ENCODE measurements around the gene PITX1. TPM values are rescaled to one million over a fixed set of nuclear protein-coding genes. Genes with fewer than 3 reads are reported as not detected.

PITX1 gene
- total RNA-seq, 1 donor from 2014 or later = not detected

- peaks cover 89% of the 10 kb centered on the region for H3K27me3 ChIP-seq (ENCODE audit: control insufficient read depth, insufficient read depth, low read length)
- no peak for TF ChIP-seq CTCF (IDR thresholded peaks at IDR 0.05; ENCODE audit: insufficient read depth, low read length, poor library complexity, severe bottlenecking)
- DNase-seq (ENCODE audit: low read depth) = no peak
- no peaks in the 10 kb centered on the region for H3K36me3 ChIP-seq (ENCODE audit: control insufficient read depth, insufficient read depth, low read length)
- H3K4me3 ChIP-seq (ENCODE audit: low read depth, low read length) = no peak overlapping the region
These were observed 1.6 kb upstream of the PITX1 start for GRCh38 chr5:135035678-135036030.

- no peak for DNase-seq (ENCODE audit: low read depth)
- peaks cover 89% of the 10 kb centered on the region for H3K27me3 ChIP-seq (ENCODE audit: control insufficient read depth, insufficient read depth, low read length)
- no peak overlapping the region for H3K4me3 ChIP-seq (ENCODE audit: low read depth, low read length)
- H3K36me3 ChIP-seq (ENCODE audit: control insufficient read depth, insufficient read depth, low read length) = no peaks in the 10 kb centered on the region
- no peak for TF ChIP-seq CTCF (IDR thresholded peaks at IDR 0.05; ENCODE audit: insufficient read depth, low read length, poor library complexity, severe bottlenecking)
These were observed 1.1 kb upstream of the PITX1 start for GRCh38 chr5:135034963-135035677.

- Histone ChIP-seq H3K27me3 (ENCODE audit: control insufficient read depth, insufficient read depth, low read length) (peaks cover 87% of the 10 kb centered on the region), H3K36me3 (ENCODE audit: control insufficient read depth, insufficient read depth, low read length) (no peaks in the 10 kb centered on the region), H3K4me3 (ENCODE audit: low read depth, low read length) (no peak overlapping the region)
- no peak for TF ChIP-seq CTCF (IDR thresholded peaks at IDR 0.05; ENCODE audit: insufficient read depth, low read length, poor library complexity, severe bottlenecking)
- no peak for DNase-seq (ENCODE audit: low read depth)
These were observed 371 bp upstream of the PITX1 start for GRCh38 chr5:135034236-135034962.

GRCh38 chr5:135032999-135033861 lies 798 bp downstream of the PITX1 start:
- TF ChIP-seq CTCF (IDR thresholded peaks at IDR 0.05; ENCODE audit: insufficient read depth, low read length, poor library complexity, severe bottlenecking) = no peak
- no peak for DNase-seq (ENCODE audit: low read depth)

GRCh38 chr5:135032695-135032998 lies 1.4 kb downstream of the PITX1 start:
- DNase-seq (ENCODE audit: low read depth) = no peak
- TF ChIP-seq CTCF (IDR thresholded peaks at IDR 0.05; ENCODE audit: insufficient read depth, low read length, poor library complexity, severe bottlenecking) = no peak
- Histone ChIP-seq H3K27me3 (ENCODE audit: control insufficient read depth, insufficient read depth, low read length) (peaks cover 87% of the 10 kb centered on the region), H3K4me3 (ENCODE audit: low read depth, low read length) (no peak overlapping the region), H3K36me3 (ENCODE audit: control insufficient read depth, insufficient read depth, low read length) (no peaks in the 10 kb centered on the region)

More at GRCh38 chr5:135032999-135033861, 798 bp downstream of the PITX1 start:
- Histone ChIP-seq H3K4me3 (ENCODE audit: low read depth, low read length) (no peak overlapping the region), H3K36me3 (ENCODE audit: control insufficient read depth, insufficient read depth, low read length) (no peaks in the 10 kb centered on the region), H3K27me3 (ENCODE audit: control insufficient read depth, insufficient read depth, low read length) (peaks cover 87% of the 10 kb centered on the region)
